ENCODE data around the gene MXD4. TPM values are rescaled to one million over a fixed set of nuclear protein-coding genes. Genes with fewer than 3 reads are reported as not detected.

The MXD4 gene
- total RNA-seq, 1 experiment from 2014 or later, result 22.3 TPM

- ChIA-PET CTCF (no interaction called here), POLR2A (no interaction called here)
- H3K4me1 ChIP-seq, result no peaks in the 10 kb centered on the region
- H3K4me3 ChIP-seq (ENCODE audit: low read depth, low read length), result no peak overlapping the region
- Mint-ChIP-seq H3K4me3 (ENCODE audit: unreplicated experiment) (no peak overlapping the region), H3K27me3 (ENCODE audit: insufficient read depth, unreplicated experiment) (peaks cover 2% of the 10 kb centered on the region), H3K4me1 (ENCODE audit: low read depth, unreplicated experiment) (peaks cover 9% of the 10 kb centered on the region), H3K9me3 (ENCODE audit: unreplicated experiment) (no peaks in the 10 kb centered on the region), H3K36me3 (ENCODE audit: insufficient read depth, unreplicated experiment) (no peaks in the 10 kb centered on the region), H3K27ac (ENCODE audit: unreplicated experiment) (no peak overlapping the region)
- TF ChIP-seq CTCF (IDR thresholded peaks at IDR 0.05; ENCODE audit: insufficient read depth in 1 of 2, low read depth in 1 of 2, low read length in 1 of 2, severe bottlenecking in 1 of 2, unreplicated experiment in 1 of 2), result no peak
- no peak for DNase-seq
- H3K9me3 ChIP-seq, result no peaks in the 10 kb centered on the region
- no TSS peak for BruUV-seq (replicated peaks)
- no peaks in the 10 kb centered on the region for H3K36me3 ChIP-seq (ENCODE audit: control insufficient read depth, insufficient read depth, low read length)
- no peaks in the 10 kb centered on the region for H3K27me3 ChIP-seq (replicated peaks; ENCODE audit: control insufficient read depth, insufficient read depth, low read length)
- intact Hi-C loops (cut with micrococcal nuclease; ENCODE audit: unreplicated experiment), result no loop called here
These were observed 12.6 kb upstream of the MXD4 start for GRCh38 chr4:2274320-2275043.

GRCh38 chr4:2273657-2274319 is 11.9 kb upstream of the MXD4 start:
- H3K9me3 ChIP-seq, result no peaks in the 10 kb centered on the region
- no peak overlapping the region for H3K4me3 Mint-ChIP-seq (ENCODE audit: unreplicated experiment)
- H3K4me1 ChIP-seq, result no peaks in the 10 kb centered on the region
- H3K27me3 Mint-ChIP-seq (ENCODE audit: insufficient read depth, unreplicated experiment), result peaks cover 2% of the 10 kb centered on the region
- H3K36me3 Mint-ChIP-seq (ENCODE audit: insufficient read depth, unreplicated experiment), result no peaks in the 10 kb centered on the region
- no peak overlapping the region for H3K27ac Mint-ChIP-seq (ENCODE audit: unreplicated experiment)
- no peaks in the 10 kb centered on the region for H3K9me3 Mint-ChIP-seq (ENCODE audit: unreplicated experiment)
- BruUV-seq (replicated peaks), result no TSS peak
- H3K36me3 ChIP-seq (ENCODE audit: control insufficient read depth, insufficient read depth, low read length), result no peaks in the 10 kb centered on the region
- intact Hi-C loops (cut with micrococcal nuclease; ENCODE audit: unreplicated experiment), result no loop called here
- no peak overlapping the region for H3K4me3 ChIP-seq (ENCODE audit: low read depth, low read length)
- H3K27me3 ChIP-seq (replicated peaks; ENCODE audit: control insufficient read depth, insufficient read depth, low read length), result no peaks in the 10 kb centered on the region
- ChIA-PET CTCF (no interaction called here), POLR2A (no interaction called here)
- no peak for TF ChIP-seq CTCF (IDR thresholded peaks at IDR 0.05; ENCODE audit: insufficient read depth in 1 of 2, low read depth in 1 of 2, low read length in 1 of 2, severe bottlenecking in 1 of 2, unreplicated experiment in 1 of 2)
- peaks cover 9% of the 10 kb centered on the region for H3K4me1 Mint-ChIP-seq (ENCODE audit: low read depth, unreplicated experiment)
- no peak for DNase-seq

- H3K27ac Mint-ChIP-seq (ENCODE audit: unreplicated experiment), result no peak overlapping the region
- no peak overlapping the region for H3K4me3 ChIP-seq (ENCODE audit: low read depth, low read length)
- no peak overlapping the region for H3K4me3 Mint-ChIP-seq (ENCODE audit: unreplicated experiment)
- H3K27me3 Mint-ChIP-seq (ENCODE audit: insufficient read depth, unreplicated experiment), result peaks cover 2% of the 10 kb centered on the region
- H3K4me1 ChIP-seq, result no peaks in the 10 kb centered on the region
- H3K27me3 ChIP-seq (replicated peaks; ENCODE audit: control insufficient read depth, insufficient read depth, low read length), result no peaks in the 10 kb centered on the region
- intact Hi-C loops (cut with micrococcal nuclease; ENCODE audit: unreplicated experiment), result no loop called here
- DNase-seq, result no peak
- ChIA-PET CTCF (no interaction called here), POLR2A (no interaction called here)
- H3K36me3 ChIP-seq (ENCODE audit: control insufficient read depth, insufficient read depth, low read length), result no peaks in the 10 kb centered on the region
- BruUV-seq (replicated peaks), result no TSS peak
- peaks cover 9% of the 10 kb centered on the region for H3K4me1 Mint-ChIP-seq (ENCODE audit: low read depth, unreplicated experiment)
- no peak for TF ChIP-seq CTCF (IDR thresholded peaks at IDR 0.05; ENCODE audit: insufficient read depth in 1 of 2, low read depth in 1 of 2, low read length in 1 of 2, severe bottlenecking in 1 of 2, unreplicated experiment in 1 of 2)
- no peaks in the 10 kb centered on the region for H3K36me3 Mint-ChIP-seq (ENCODE audit: insufficient read depth, unreplicated experiment)
- no peaks in the 10 kb centered on the region for H3K9me3 Mint-ChIP-seq (ENCODE audit: unreplicated experiment)
- H3K9me3 ChIP-seq, result no peaks in the 10 kb centered on the region
These were observed 11.3 kb upstream of the MXD4 start for GRCh38 chr4:2273221-2273620.

All from Caco-2 (cell line).